HG03571 (cell line): ENCODE results near the gene MCF2L2.
"Not testable (repeated sequence)": the region's sequence is repeated elsewhere in the genome, so short reads cannot be mapped to it uniquely, and the experiment has no call there.

ENCODE experiments used
- ATAC-seq: cut with Tn5 transposase; IDR thresholded peaks from one replicate; pipeline ENCODE4 v1.9.1; 2021; ENCODE audit not compliant: unreplicated experiment

The MCF2L2 gene

DNA sequence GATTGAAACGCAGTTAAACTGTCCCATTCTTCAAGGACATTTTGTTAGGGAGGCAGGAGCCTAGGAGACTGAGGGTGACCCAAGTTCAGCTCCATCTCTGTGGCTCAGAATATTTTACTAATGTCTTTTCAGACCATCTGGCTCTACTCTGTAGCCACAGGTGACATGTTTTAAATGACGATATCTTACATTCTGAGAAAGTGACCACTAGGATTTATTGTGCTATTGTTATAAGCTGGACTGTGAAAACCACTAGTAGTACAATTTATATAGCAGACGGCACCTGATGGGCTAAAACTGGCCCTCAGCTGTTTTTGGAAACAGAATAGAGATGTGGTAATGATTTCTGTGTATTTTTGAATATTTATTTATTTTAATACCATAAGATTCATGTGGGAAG lies 55.5 kb downstream of the MCF2L2 start:
- ATAC-seq: no peak

- ATAC-seq: not testable (repeated sequence)
Measured at GRCh38 chr3:183371600-183371968, 56.8 kb downstream of the MCF2L2 start.

GRCh38 chr3:183370391-183370790 lies 58.0 kb downstream of the MCF2L2 start:
- no peak for ATAC-seq

- no peak for ATAC-seq
Measured at GRCh38 chr3:183369627-183370026, 58.8 kb downstream of the MCF2L2 start.

DNA sequence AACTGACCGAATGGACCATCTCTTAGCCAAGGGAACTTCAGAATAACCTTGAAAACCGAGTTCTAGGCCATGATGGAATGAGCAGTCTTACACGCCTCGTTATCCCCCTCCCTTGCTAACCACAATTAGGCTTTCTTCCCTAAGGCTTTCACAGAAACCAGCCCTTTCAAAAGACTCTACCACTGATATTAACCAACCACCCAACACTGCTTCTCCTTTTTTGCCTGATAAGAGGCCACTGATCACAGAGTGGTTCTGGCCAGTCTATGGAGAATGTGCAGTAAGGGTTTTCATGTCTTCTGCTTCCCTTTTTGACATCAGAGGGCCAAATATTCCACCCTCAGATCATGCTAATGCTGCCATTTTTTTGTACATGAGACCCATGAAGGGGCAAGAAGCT lies 59.3 kb downstream of the MCF2L2 start:
- no peak for ATAC-seq

DNA sequence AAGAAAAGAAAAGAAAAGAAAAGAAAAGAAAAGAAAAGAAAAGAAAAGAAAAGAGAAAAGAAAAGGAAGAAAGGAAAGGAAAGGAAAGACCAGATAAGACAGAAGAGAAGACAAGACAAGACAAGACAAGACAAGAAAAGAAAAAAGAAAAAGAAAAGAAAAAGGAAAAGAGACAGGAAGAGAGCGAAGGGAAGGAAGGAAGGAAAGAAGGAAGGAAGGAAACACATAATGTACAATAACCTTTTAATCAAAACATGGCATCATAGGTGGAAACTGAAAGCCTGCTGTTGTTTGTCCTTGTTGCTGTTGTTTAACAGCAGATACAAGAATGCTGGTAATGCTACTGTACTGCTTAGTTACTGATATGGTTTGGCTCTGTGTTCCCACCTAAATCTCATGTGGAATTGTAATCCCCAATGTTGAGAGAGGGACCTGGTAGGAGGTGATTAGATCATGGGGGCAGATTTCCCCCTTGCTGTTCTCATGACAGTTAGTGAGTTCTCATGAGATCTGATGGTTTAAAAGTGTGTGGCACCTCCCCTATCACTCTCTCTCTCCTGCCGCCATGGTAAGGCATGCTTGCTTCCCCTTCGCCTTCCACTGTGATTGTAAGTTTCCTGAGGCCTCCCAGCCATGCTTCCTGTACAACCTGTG lies 67.3 kb downstream of the MCF2L2 start:
- no peak for ATAC-seq

GRCh38 chr3:183359036-183359435 lies 69.4 kb downstream of the MCF2L2 start:
- no peak for ATAC-seq

DNA sequence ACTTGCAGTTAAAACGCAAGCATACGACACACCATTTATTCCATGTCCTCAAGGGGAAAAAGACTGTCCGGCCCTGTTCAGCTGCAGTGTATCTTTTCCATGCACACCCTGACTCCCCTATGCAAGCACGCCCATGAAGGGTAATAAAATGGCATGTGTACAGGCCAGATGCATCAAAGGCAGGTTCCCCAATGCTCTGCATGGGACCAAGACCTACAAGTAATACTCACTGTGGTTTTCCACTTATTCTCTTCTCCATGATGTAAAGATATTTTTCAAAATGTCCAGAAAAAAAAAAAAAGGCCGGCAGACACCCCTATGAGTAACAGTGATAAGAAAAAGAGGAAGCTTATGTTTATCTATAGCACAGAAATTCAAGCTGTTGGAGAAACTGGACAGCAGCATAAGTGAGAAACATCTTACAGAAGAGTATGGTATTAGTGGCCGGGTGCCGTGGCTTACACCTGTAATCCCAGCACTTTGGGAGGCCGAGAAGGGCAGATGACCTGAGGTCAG lies 70.8 kb downstream of the MCF2L2 start:
- no peak for ATAC-seq

DNA sequence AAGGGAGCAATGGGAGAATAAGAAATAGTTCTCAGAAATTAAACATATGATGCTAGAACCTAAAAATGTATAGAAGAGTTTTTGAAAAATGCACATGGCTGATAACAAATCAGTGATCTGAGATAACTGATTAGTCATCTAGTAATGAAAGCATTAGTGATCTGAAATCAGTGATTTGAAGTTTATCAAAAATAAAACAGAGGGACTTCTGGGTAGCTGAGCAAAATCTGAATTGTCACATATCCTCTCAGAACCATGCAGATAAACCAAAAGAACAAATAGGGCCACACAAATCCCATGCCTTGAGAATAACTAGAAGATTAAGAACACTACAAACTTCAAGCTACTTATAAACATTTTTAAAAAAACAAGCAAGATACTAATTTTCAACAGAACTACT lies 71.5 kb downstream of the MCF2L2 start:
- no peak for ATAC-seq

DNA sequence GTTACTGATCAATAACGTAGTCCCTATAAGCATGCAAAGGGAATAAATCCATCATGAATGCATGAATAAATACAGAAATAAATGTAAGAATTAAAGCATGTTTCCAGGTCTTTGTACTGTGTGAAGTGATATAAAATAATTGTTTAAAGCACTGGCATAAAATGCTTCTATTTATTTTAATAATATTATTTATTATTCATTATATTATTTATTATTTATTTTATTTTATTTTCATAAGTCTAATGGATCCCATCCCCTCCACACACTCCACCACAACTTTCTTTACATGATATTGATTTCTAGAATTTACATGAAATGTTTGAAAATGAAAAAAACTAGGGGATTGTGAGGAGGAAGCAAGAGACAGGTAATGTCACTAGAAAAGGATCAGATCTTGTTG lies 73.5 kb downstream of the MCF2L2 start:
- ATAC-seq: no peak

GRCh38 chr3:183354325-183354831 lies 74.0 kb downstream of the MCF2L2 start:
- ATAC-seq: no peak

- no peak for ATAC-seq
Measured at GRCh38 chr3:183353421-183353820, 75.0 kb downstream of the MCF2L2 start.

GRCh38 chr3:183350164-183350563 lies 78.3 kb downstream of the MCF2L2 start:
- no peak for ATAC-seq

DNA sequence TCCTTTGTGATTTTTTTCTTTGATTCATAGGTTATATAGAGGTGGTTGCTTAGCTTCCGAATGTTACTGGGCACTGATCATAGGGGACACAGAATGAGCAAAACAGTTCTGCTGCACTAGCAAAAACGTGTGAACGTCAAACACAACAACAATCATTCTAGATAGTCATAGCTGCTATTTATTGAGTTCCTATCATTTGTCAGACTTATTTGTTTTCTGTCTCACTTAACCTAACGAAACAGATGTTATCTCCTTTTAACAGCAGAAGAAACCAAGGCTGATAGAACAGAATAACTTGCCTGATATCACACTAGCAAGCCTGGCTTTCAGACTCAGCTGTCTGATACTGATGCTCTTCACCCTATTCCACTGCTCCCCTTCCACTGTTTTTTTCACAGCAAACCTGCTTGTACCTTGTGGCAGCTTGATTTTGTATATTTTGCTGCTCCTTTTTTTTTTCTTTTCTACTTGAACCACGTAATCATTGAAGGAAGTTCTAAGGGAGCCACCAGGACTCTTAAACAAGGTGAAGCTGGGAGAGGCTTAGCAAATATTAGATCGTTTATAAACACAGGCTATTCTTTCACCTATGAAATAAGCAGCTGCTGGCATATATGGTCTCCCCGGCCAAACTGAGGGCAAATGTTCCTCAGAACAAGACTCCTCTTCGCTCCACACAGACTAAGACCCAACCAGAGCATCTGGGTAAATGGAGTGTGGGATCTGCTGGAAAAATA lies 78.8 kb downstream of the MCF2L2 start:
- ATAC-seq: no peak

GRCh38 chr3:183342824-183343223 lies 85.6 kb downstream of the MCF2L2 start:
- no peak for ATAC-seq

GRCh38 chr3:183341545-183342288 lies 86.7 kb downstream of the MCF2L2 start:
- no peak for ATAC-seq

DNA sequence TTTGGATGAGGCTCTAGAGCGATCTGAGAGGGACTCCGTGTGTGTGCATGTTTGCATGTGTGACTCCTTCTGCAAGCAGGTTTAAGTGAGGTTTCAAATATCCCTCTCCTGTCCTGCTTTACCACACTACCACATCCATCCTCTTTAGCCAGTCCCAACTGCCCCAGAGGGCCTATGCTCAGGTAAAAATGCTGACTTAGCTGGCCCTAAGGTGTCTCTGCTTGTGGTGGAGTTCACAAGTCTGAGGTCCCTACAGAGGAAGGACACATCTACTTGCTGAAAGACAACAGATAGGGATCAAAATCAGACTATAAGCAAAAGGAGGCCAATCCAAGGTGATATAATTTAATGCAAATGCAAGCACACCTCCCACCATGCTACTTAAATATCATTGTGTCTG lies 88.2 kb downstream of the MCF2L2 start:
- ATAC-seq: no peak

- ATAC-seq: no peak
Measured at GRCh38 chr3:183339461-183340086, 88.8 kb downstream of the MCF2L2 start.

GRCh38 chr3:183338520-183338919 lies 89.9 kb downstream of the MCF2L2 start:
- ATAC-seq: no peak

- no peak for ATAC-seq
Measured at GRCh38 chr3:183332487-183332886, 95.9 kb downstream of the MCF2L2 start.

DNA sequence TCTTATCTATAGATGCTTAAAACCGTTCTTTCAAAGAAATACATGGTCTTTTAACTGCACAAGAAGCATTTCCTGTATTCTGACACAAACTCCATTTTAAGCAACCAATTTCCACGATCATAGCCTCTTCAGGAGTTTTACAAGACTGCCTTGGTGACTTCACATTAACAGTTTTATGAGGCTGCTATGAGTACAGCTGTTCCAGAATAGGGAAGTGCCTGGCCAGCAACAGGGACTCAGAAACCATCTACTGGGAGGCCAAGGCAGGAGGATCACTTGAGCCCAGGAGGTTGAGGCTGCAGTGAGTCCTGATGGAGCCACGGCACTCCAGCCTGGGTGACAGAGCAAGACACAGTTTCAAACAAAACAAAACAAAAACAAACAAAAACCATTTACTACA lies 96.9 kb downstream of the MCF2L2 start:
- ATAC-seq: no peak
